OCI-LY3 (cell line): ENCODE measurements around the gene LHPP.

Source experiments
- CTCF ChIP-seq: fragments of 200-600, 300-600 bp; sonication (generic); IDR thresholded peaks from 2 replicates; pipeline ENCODE4 v1.5.1; 2014; ENCODE audit warnings: antibody characterized with exemption, low read length, low read depth
- EZH2phosphoT487 ChIP-seq: fragments of 200-600 bp; shearing (Covaris generic); IDR thresholded peaks from 2 replicates; pipeline ENCODE4 v1.6.1; 2018; ENCODE audit warnings: antibody characterized with exemption, mixed run types, low read depth

- no peak for TF ChIP-seq CTCF
- no peak for TF ChIP-seq EZH2phosphoT487
These were observed 31.7 kb downstream of the LHPP start for GRCh38 chr10:124493214-124493882.
